Suprapubic skin (tissue), 4 donors: ENCODE results near the gene MAD2L2. TPM values are rescaled to one million over a fixed set of nuclear protein-coding genes. Genes with fewer than 3 reads are reported as not detected.

Source experiments
- DNase-seq, 2 donors: peaks; one replicate each; pipeline ENCODE4 v3.0.0-alpha.2; 2019; ENCODE audit warnings: low spot score in 2 of 2
- H3K27ac ChIP-seq: fragments of 200-600 bp; sonication (generic); one replicate; pipeline ENCODE4 v1.5.1; 2019
- H3K27me3 ChIP-seq: fragments of 200-600 bp; sonication (generic); one replicate; pipeline ENCODE4 v1.5.1; 2019
- H3K36me3 ChIP-seq: fragments of 200-600 bp; sonication (generic); one replicate; pipeline ENCODE4 v1.5.1; 2019
- H3K4me1 ChIP-seq: fragments of 200-600 bp; sonication (generic); one replicate; pipeline ENCODE4 v1.5.1; 2019
- H3K4me3 ChIP-seq: fragments of 200-600 bp; sonication (generic); one replicate; pipeline ENCODE4 v1.5.1; 2019; ENCODE audit warnings: mild to moderate bottlenecking
- H3K9me3 ChIP-seq: fragments of 200-600 bp; sonication (generic); one replicate; pipeline ENCODE4 v1.5.1; 2019
- EP300 ChIP-seq: sonication (generic); formaldehyde crosslinking; IDR thresholded peaks from one replicate; pipeline ENCODE4 v1.6.1; 2017; ENCODE audit warnings: antibody characterized with exemption
- POLR2A ChIP-seq, 2 donors: fragments of 450-650 bp; IDR thresholded peaks; one replicate each; pipeline ENCODE4 v1.6.1; 2017; ENCODE audit warnings: antibody characterized with exemption in 2 of 2, mild to moderate bottlenecking in 2 of 2, moderate library complexity in 2 of 2
- POLR2AphosphoS5 ChIP-seq, 3 donors: sonication (generic); formaldehyde crosslinking; IDR thresholded peaks; one replicate each; pipeline ENCODE4 v1.6.1; 2017; ENCODE audit warnings: antibody characterized with exemption in 3 of 3
- WGBS: methylation state at CpG from one replicate; pipeline ENCODE4 v1.1.5; 2018; 5-methylcytosine and 5-hydroxymethylcytosine counted together
- total RNA-seq, 4 donors: library from RNA; depleted of rRNA; stranded (reverse); fragments of >200 nt; gene quantifications; one replicate each; pipeline ENCODE4 v1.1.0, GENCODE V29; 2016
- TF ChIP-seq, protein P1 (sequence below), 2 donors: fragments of 200-600 bp in 1 of 2; fragments of 450-650 bp in 1 of 2; sonication (generic) in 1 of 2; IDR thresholded peaks; one replicate each; pipeline ENCODE4 v1.5.1; 2016 to 2019; ENCODE audit warnings: antibody characterized with exemption in 2 of 2, mild to moderate bottlenecking in 1 of 2, moderate library complexity in 1 of 2

MAD2L2 gene
- total RNA-seq, 4 donors from 2014 or later: 25.4 to 35.0 (median 32.7) TPM

DNA sequence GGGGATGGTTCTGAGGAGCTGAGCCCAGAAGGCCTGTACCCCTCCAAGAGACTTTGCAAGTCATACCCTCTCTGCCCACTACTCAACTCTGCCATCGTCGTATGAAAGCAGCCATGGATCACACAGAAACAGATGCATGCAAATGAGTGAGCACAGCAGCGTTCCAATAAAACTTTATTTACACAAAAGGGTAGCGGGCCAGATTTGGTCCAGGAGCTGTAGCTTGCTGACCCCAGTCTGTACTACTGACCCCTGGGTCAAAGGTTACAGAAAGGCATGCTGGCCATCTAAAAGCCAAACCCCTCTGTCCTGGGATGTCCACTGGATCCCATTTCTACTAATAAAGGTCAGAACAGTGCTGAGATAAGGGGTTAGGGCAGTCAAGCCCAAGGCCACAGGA, 46.2 kb upstream of the MAD2L2 start:
- no CpG with 5 or more reads among the region's 4 CpGs for WGBS
- TF ChIP-seq POLR2A (IDR thresholded peaks at IDR 0.05): no peak
- no peak for TF ChIP-seq POLR2AphosphoS5 (IDR thresholded peaks at IDR 0.05)
- TF ChIP-seq, protein P1, sequence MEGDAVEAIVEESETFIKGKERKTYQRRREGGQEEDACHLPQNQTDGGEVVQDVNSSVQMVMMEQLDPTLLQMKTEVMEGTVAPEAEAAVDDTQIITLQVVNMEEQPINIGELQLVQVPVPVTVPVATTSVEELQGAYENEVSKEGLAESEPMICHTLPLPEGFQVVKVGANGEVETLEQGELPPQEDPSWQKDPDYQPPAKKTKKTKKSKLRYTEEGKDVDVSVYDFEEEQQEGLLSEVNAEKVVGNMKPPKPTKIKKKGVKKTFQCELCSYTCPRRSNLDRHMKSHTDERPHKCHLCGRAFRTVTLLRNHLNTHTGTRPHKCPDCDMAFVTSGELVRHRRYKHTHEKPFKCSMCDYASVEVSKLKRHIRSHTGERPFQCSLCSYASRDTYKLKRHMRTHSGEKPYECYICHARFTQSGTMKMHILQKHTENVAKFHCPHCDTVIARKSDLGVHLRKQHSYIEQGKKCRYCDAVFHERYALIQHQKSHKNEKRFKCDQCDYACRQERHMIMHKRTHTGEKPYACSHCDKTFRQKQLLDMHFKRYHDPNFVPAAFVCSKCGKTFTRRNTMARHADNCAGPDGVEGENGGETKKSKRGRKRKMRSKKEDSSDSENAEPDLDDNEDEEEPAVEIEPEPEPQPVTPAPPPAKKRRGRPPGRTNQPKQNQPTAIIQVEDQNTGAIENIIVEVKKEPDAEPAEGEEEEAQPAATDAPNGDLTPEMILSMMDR (IDR thresholded peaks at IDR 0.05): no peak
- no peak overlapping the region for H3K4me3 ChIP-seq
- H3K4me1 ChIP-seq: peaks cover 27% of the 10 kb centered on the region
- DNase-seq: no peak
- no peaks in the 10 kb centered on the region for H3K27me3 ChIP-seq
- no peaks in the 10 kb centered on the region for H3K36me3 ChIP-seq
- H3K9me3 ChIP-seq: no peaks in the 10 kb centered on the region
- no peak overlapping the region for H3K27ac ChIP-seq

DNA sequence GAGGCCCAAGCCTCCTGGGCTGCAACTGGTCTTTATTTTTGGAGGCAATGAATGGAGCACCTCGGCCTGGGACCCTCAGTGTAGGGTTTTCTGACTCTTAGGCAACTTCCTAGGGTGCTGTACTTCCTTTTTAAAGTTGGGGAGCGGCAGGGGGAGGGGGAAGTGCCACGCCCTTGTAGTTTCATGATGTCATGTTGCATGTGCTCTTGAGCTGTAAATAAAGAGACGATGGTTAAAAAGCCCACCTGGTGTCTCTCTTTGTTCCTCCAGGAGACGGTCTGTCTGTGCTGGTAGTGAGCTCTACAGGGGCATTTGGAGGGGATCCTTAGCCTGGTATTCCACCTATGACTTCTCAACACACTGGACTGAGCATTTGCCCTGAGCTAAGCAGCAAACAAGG, 44.7 kb upstream of the MAD2L2 start:
- no peak overlapping the region for H3K27ac ChIP-seq
- H3K4me1 ChIP-seq: peaks cover 13% of the 10 kb centered on the region

DNA sequence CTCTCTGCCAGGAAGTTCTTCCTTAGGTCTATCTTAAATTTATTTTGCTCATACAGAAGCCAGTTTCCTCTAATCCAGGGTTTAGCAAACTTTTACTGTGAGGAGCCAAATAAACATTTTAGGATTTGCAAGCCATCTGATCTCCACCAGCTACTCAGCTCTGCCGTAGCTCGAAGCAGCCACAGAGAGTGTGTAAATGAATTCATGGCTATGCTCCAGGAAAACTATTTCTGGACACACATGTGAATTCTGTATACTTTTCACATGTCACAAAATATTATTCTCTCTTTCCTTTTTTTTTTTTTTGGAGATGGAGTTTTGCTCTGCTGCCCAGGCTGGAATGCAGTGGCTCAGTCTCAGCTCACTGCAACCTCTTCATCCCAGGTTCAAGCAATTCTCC, 41.6 kb upstream of the MAD2L2 start:
- peaks cover 11% of the 10 kb centered on the region for H3K4me1 ChIP-seq
- H3K4me3 ChIP-seq: no peak overlapping the region
- H3K27me3 ChIP-seq: no peaks in the 10 kb centered on the region
- H3K36me3 ChIP-seq: no peaks in the 10 kb centered on the region
- H3K9me3 ChIP-seq: no peaks in the 10 kb centered on the region
- no peak for TF ChIP-seq POLR2AphosphoS5 (IDR thresholded peaks at IDR 0.05)
- TF ChIP-seq EP300: no peak
- TF ChIP-seq, protein P1 (IDR thresholded peaks at IDR 0.05): no peak
- TF ChIP-seq POLR2A (IDR thresholded peaks at IDR 0.05): no peak
- no peak overlapping the region for H3K27ac ChIP-seq
- DNase-seq: no peak
- 57% methylated on average over 2 of the region's 2 CpGs for WGBS

More for the DNA sequence above, 44.7 kb upstream of the MAD2L2 start:
- no peak overlapping the region for H3K4me3 ChIP-seq
- H3K9me3 ChIP-seq: no peaks in the 10 kb centered on the region
- H3K27me3 ChIP-seq: no peaks in the 10 kb centered on the region
- no peak for DNase-seq
- WGBS: 77% methylated on average over 5 of the region's 5 CpGs
- no peaks in the 10 kb centered on the region for H3K36me3 ChIP-seq
- TF ChIP-seq EP300 (no peak), POLR2A (IDR thresholded peaks at IDR 0.05) (no peak), POLR2AphosphoS5 (IDR thresholded peaks at IDR 0.05) (no peak)
- TF ChIP-seq, protein P1 (IDR thresholded peaks at IDR 0.05): no peak

DNA sequence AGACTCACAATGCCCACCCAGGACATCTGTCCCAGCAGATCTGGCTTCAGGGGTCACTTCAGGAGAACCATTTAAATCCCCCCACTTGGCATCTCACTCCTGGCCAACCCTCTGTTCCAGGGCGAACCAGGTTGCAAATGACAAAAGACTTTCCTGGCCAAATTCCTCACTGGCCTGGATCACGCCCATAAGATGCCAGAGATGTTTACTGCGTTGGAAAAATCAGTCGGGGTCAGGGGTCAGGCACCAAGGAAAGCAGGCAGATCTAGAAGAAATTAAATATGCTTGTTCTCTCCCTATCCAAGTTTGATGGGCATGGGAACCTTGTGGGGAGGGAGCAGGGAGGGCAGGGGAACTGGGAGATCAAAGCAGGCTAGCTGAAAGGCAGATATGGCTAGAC, 40.4 kb upstream of the MAD2L2 start:
- TF ChIP-seq, protein P1 (IDR thresholded peaks at IDR 0.05): no peak
- TF ChIP-seq EP300: no peak
- TF ChIP-seq POLR2AphosphoS5 (IDR thresholded peaks at IDR 0.05): no peak
- TF ChIP-seq POLR2A (IDR thresholded peaks at IDR 0.05): no peak
- no peak for DNase-seq
- no peak overlapping the region for H3K4me3 ChIP-seq
- no peaks in the 10 kb centered on the region for H3K9me3 ChIP-seq
- whole genome bisulfite sequencing: 80% methylated on average over 4 of the region's 4 CpGs
- peaks cover 11% of the 10 kb centered on the region for H3K4me1 ChIP-seq
- no peaks in the 10 kb centered on the region for H3K27me3 ChIP-seq
- H3K36me3 ChIP-seq: no peaks in the 10 kb centered on the region
- no peak overlapping the region for H3K27ac ChIP-seq

DNA sequence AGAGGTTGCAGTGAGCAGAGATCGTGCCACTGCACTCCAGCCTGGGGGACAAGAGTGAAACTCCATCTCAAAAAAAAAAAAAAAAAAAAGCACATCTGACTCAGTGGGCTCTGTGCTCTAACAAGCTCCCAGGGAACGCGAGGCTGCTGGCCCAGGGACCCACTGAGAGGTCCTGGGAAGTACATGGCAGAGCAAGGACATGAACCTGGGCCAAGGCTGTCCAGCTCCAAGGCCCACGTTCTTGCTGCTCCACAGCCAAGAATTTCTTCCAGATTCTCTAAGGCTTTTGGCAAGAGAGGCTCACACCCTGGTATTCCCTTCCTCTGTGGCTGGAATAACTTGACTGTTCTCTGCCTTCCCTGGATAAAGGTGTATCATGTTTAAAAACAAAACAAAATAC, 39.6 kb upstream of the MAD2L2 start:
- Histone ChIP-seq H3K27me3 (peaks cover 3% of the 10 kb centered on the region), H3K4me1 (peaks cover 11% of the 10 kb centered on the region), H3K36me3 (no peaks in the 10 kb centered on the region), H3K27ac (no peak overlapping the region), H3K4me3 (no peak overlapping the region), H3K9me3 (no peaks in the 10 kb centered on the region)
- TF ChIP-seq EP300 (no peak), POLR2A (IDR thresholded peaks at IDR 0.05) (no peak), POLR2AphosphoS5 (IDR thresholded peaks at IDR 0.05) (no peak)
- TF ChIP-seq, protein P1 (IDR thresholded peaks at IDR 0.05): no peak
- no peak for DNase-seq
- 63% methylated on average over 4 of the region's 4 CpGs for WGBS
